A549 (cell line): Measurements from ENCODE around the gene SGO2. TPM values are rescaled to one million over a fixed set of nuclear protein-coding genes. Genes with fewer than 3 reads are reported as not detected.

Source experiments
- ATAC-seq, 2 experiments: fragments of 200-7000 bp in 1 of 2; fragments of >200 bp in 1 of 2; cut with Nextera tagmentation in 1 of 2; cut with Tn5 transposase in 1 of 2; 3 replicates each; pipeline versions ENCODE4 v1.8.0 to v1.9.1; 2018 to 2020; ENCODE audit warnings: mild to moderate bottlenecking in 1 of 2, moderate library complexity in 1 of 2
- CTCF ChIA-PET: fragments of 300-600 bp; sonication (Branson Sonifier 250); formaldehyde crosslinking; extraction: SDS; loops from one replicate; lab custom pipeline; 2021; ENCODE audit warnings: antibody characterized with exemption, inconsistent platforms; lab: Yijun Ruan, JAX
- POLR2A ChIA-PET: fragments of 350-600 bp; formaldehyde crosslinking; extraction: SDS; loops from one replicate; lab custom pipeline; 2021; ENCODE audit warnings: antibody characterized with exemption, inconsistent platforms; lab: Yijun Ruan, JAX
- DNase-seq, 2 experiments: peaks; one replicate each; pipeline versions ENCODE4 v3.0.0 to v3.0.0-alpha.2; 2011 to 2016; ENCODE audit warnings: low read depth in 1 of 2, low spot score in 1 of 2
- FAIRE-seq: peaks from 2 replicates; lab custom pipeline; 2011; peaks lifted over from hg19 to GRCh38; lab: Jason Lieb, UNC
- H3K27ac ChIP-seq, 2 experiments: fragments of >200 bp; sonication (Bioruptor Twin); formaldehyde crosslinking; 3 replicates each; pipeline ENCODE4 v1.5.1; 2016 to 2017
- H3K4me1 ChIP-seq: fragments of >200 bp; sonication (Bioruptor Twin); formaldehyde crosslinking; 3 replicates; pipeline ENCODE4 v1.6.1; 2016
- H3K4me2 ChIP-seq: fragments of >200 bp; sonication (Bioruptor Twin); formaldehyde crosslinking; 3 replicates; pipeline ENCODE4 v1.6.1; 2016
- H3K4me3 ChIP-seq: fragments of >200 bp; sonication (Bioruptor Twin); formaldehyde crosslinking; 3 replicates; pipeline ENCODE4 v1.5.1; 2016
- H3K9me3 ChIP-seq: fragments of >200 bp; sonication (Bioruptor Twin); formaldehyde crosslinking; 3 replicates; pipeline ENCODE4 v1.6.1; 2016
- BCL3 ChIP-seq: fragments of >200 bp; sonication (Bioruptor Twin); formaldehyde crosslinking; IDR thresholded peaks from 3 replicates; pipeline ENCODE4 v1.6.1; 2016
- CTCF ChIP-seq: fragments of >200 bp; sonication (Bioruptor Twin); formaldehyde crosslinking; IDR thresholded peaks from 3 replicates; pipeline ENCODE4 v1.5.1; 2016
- E2F6 ChIP-seq: IDR thresholded peaks from 2 replicates; pipeline ENCODE4 v1.6.1; 2012; ENCODE audit warnings: low read depth, borderline replicate concordance
- ELK1 ChIP-seq: fragments of 150-350 bp; IDR thresholded peaks from 2 replicates; pipeline ENCODE4 v1.6.1; 2014; ENCODE audit warnings: low read depth, mild to moderate bottlenecking, low read length
- FOSB ChIP-seq: fragments of 250-450 bp; sonication (Bioruptor Pico); IDR thresholded peaks from 2 replicates; pipeline ENCODE4 v1.5.0; 2020; ENCODE audit warnings: mild to moderate bottlenecking, moderate library complexity
- FOXS1 ChIP-seq: fragments of 250-450 bp; sonication (Bioruptor Pico); IDR thresholded peaks from 2 replicates; pipeline ENCODE4 v1.5.0; 2020; ENCODE audit warnings: mild to moderate bottlenecking, moderate library complexity
- HEYL ChIP-seq: fragments of 250-450 bp; sonication (Bioruptor Pico); IDR thresholded peaks from 2 replicates; pipeline ENCODE4 v1.8.0; 2021; ENCODE audit warnings: mild to moderate bottlenecking, moderate library complexity
- HMGXB4 ChIP-seq: fragments of 250-450 bp; sonication (Bioruptor Pico); IDR thresholded peaks from 2 replicates; pipeline ENCODE4 v1.5.0; 2021; ENCODE audit warnings: mild to moderate bottlenecking, moderate library complexity, borderline replicate concordance
- HOXA7 ChIP-seq: fragments of 250-450 bp; sonication (Bioruptor Pico); IDR thresholded peaks from 2 replicates; pipeline ENCODE4 v1.5.0; 2020; ENCODE audit warnings: mild to moderate bottlenecking, moderate library complexity
- HOXB5 ChIP-seq: fragments of 250-450 bp; sonication (Bioruptor Pico); IDR thresholded peaks from 2 replicates; pipeline ENCODE4 v1.5.0; 2020; ENCODE audit warnings: mild to moderate bottlenecking, moderate library complexity
- JUN ChIP-seq, 2 experiments: fragments of >200 bp; sonication (Bioruptor Twin); formaldehyde crosslinking; IDR thresholded peaks; 2 replicates in 1 of 2; 3 replicates in 1 of 2; pipeline ENCODE4 v1.6.1; 2016 to 2017
- KDM1A ChIP-seq: fragments of 200-600 bp; sonication (generic); IDR thresholded peaks from 2 replicates; pipeline ENCODE4 v1.6.1; 2016; ENCODE audit warnings: low read depth, mild to moderate bottlenecking
- KDM5A ChIP-seq: fragments of 200-600 bp; sonication (generic); IDR thresholded peaks from 2 replicates; pipeline ENCODE4 v1.6.1; 2016; ENCODE audit warnings: antibody characterized with exemption, mild to moderate bottlenecking
- MAFK ChIP-seq: fragments of 450-650 bp; IDR thresholded peaks from 2 replicates; pipeline ENCODE4 v1.6.1; 2014; ENCODE audit not compliant: partially characterized antibody
- MAZ ChIP-seq: fragments of 150-350 bp; IDR thresholded peaks from 2 replicates; pipeline ENCODE4 v1.6.1; 2014; ENCODE audit warnings: antibody characterized with exemption, low read depth, low read length, borderline replicate concordance
- MYC ChIP-seq: IDR thresholded peaks from 2 replicates; pipeline ENCODE4 v1.6.1; 2012; ENCODE audit warnings: mild to moderate bottlenecking, inconsistent platforms, low read length, improper control_type of control experiment, borderline replicate concordance
- PBX3 ChIP-seq: IDR thresholded peaks from 2 replicates; pipeline ENCODE4 v1.6.1; 2012
- PHF8 ChIP-seq: fragments of 200-600 bp; sonication (generic); IDR thresholded peaks from 2 replicates; pipeline ENCODE4 v1.6.1; 2016; ENCODE audit warnings: low read depth, mild to moderate bottlenecking, antibody characterized with exemption, moderate library complexity, borderline replicate concordance
- RARB ChIP-seq: fragments of 250-450 bp; sonication (Bioruptor Pico); IDR thresholded peaks from 2 replicates; pipeline ENCODE4 v1.8.0; 2021; ENCODE audit warnings: mild to moderate bottlenecking, moderate library complexity
- REST ChIP-seq: fragments of 200-600 bp; sonication (generic); IDR thresholded peaks from 2 replicates; pipeline ENCODE4 v1.6.1; 2016; ENCODE audit warnings: antibody characterized with exemption, mild to moderate bottlenecking, moderate library complexity
- RFX5 ChIP-seq: fragments of 450-650 bp; IDR thresholded peaks from 2 replicates; pipeline ENCODE4 v1.7.1; 2014; ENCODE audit warnings: antibody characterized with exemption, mild to moderate bottlenecking, moderate library complexity
- RNF2 ChIP-seq: fragments of 200-600 bp; sonication (generic); IDR thresholded peaks from 2 replicates; pipeline ENCODE4 v1.6.1; 2016; ENCODE audit warnings: low read depth, mild to moderate bottlenecking, antibody characterized with exemption, moderate library complexity, borderline replicate concordance
- SMC3 ChIP-seq: fragments of >200 bp; sonication (Bioruptor Twin); formaldehyde crosslinking; IDR thresholded peaks from 3 replicates; pipeline ENCODE4 v1.6.1; 2018; ENCODE audit warnings: inconsistent platforms
- TFCP2L1 ChIP-seq: fragments of 250-450 bp; sonication (Bioruptor Pico); IDR thresholded peaks from 2 replicates; pipeline ENCODE4 v1.5.0; 2021; ENCODE audit warnings: mild to moderate bottlenecking
- ZFP36 ChIP-seq: fragments of 450-650 bp; IDR thresholded peaks from 2 replicates; pipeline ENCODE4 v1.6.1; 2014; ENCODE audit warnings: borderline replicate concordance; ENCODE audit not compliant: partially characterized antibody
- ZNF302 ChIP-seq: fragments of 250-450 bp; sonication (Bioruptor Pico); IDR thresholded peaks from 2 replicates; pipeline ENCODE4 v1.9.0; 2021; ENCODE audit warnings: inconsistent platforms, mild to moderate bottlenecking, moderate library complexity
- ZSCAN20 ChIP-seq: fragments of 250-450 bp; sonication (Bioruptor Pico); IDR thresholded peaks from 2 replicates; pipeline ENCODE4 v1.8.0; 2022; ENCODE audit warnings: mild to moderate bottlenecking, moderate library complexity
- WGBS: methylation state at CpG from one replicate; pipeline ENCODE4 v1.1.6; 2017; ENCODE audit errors: missing lambda C conversion rate; 5-methylcytosine and 5-hydroxymethylcytosine counted together
- polyA plus RNA-seq, 4 experiments: library from polyadenylated mRNA; depleted of rRNA in 3 of 4; stranded (reverse); fragments of >200 nt; fragmentation: RNase III in 1 of 4; extraction: RNeasy Plus Mini Kit Qiagen cat#74134 plus additional on column Dnase treatment in 1 of 4; gene quantifications; 2 replicates in 3 of 4; 3 replicates in 1 of 4; pipeline ENCODE4 v1.2.3, GENCODE V29; 2011 to 2017

Gene SGO2
- polyA plus RNA-seq, 2 of the 4 experiments (the other 2 are of a cell fraction): 14.4 to 26.2 TPM

GRCh38 chr2:200523604-200524003 lies 2.4 kb upstream of the SGO2 start:
- Histone ChIP-seq H3K4me1 (peaks cover 16% of the 10 kb centered on the region; the same call in 2 of the 3 replicates), H3K27ac (no peak overlapping the region), H3K4me3 (no peak overlapping the region), H3K4me2 (no peak overlapping the region), H3K9me3 (no peaks in the 10 kb centered on the region)
- ChIA-PET POLR2A (no interaction called here), CTCF (no interaction called here)
- TF ChIP-seq BCL3: no peak
- no peak for TF ChIP-seq HMGXB4 (CRISPR knock-in tag)
- no peak for TF ChIP-seq TFCP2L1 (CRISPR knock-in tag)
- no peak for TF ChIP-seq ZNF302
- no peak for TF ChIP-seq CTCF
- TF ChIP-seq HOXB5: no peak
- TF ChIP-seq RARB (CRISPR knock-in tag): no peak
- no peak for TF ChIP-seq FOXS1 (CRISPR knock-in tag)
- no peak for TF ChIP-seq MYC
- no peak for TF ChIP-seq JUN (IDR thresholded peaks at IDR 0.05)
- no peak for DNase-seq
- WGBS: 56% methylated on average over 2 of the region's 2 CpGs
- ATAC-seq: no peak
- no peak for FAIRE-seq

- DNase-seq (no peak), ATAC-seq (no peak), FAIRE-seq (no peak)
- Histone ChIP-seq H3K4me2 (peak overlapping the region; percentile 86), H3K4me1 (peaks cover 16% of the 10 kb centered on the region; the same call in 2 of the 3 replicates), H3K4me3 (peak overlapping the region; percentile 64; the same call in 1 of the 3 replicates), H3K27ac (no peak overlapping the region), H3K9me3 (no peaks in the 10 kb centered on the region)
- 47% methylated on average over 2 of the region's 2 CpGs for WGBS
- ChIA-PET POLR2A (no interaction called here), CTCF (interaction anchor here (1.0 to 2.8 kb wide), 5 partner anchors 11 to 212 kb away, joined by 3 to 14 read pairs (median 7); partner anchors contain the start of gene KCTD18)
- TF ChIP-seq PBX3 (no peak), PHF8 (no peak), E2F6 (no peak), FOSB (CRISPR knock-in tag) (no peak), ELK1 (no peak), ZFP36 (no peak), REST (no peak), HOXA7 (CRISPR knock-in tag) (no peak), RNF2 (no peak), RFX5 (no peak), KDM5A (no peak), ZSCAN20 (CRISPR knock-in tag) (no peak), MAFK (no peak), SMC3 (no peak), MAZ (no peak), HEYL (CRISPR knock-in tag) (no peak), KDM1A (no peak)
Observed at GRCh38 chr2:200525066-200525465, 941 bp upstream of the SGO2 start.
